ENCODE data around the gene SPSB4.
A peak's percentile ranks its signal among the peaks of the same experiment; 100 is the strongest.
"Not testable (repeated sequence)": the region's sequence is repeated elsewhere in the genome, so short reads cannot be mapped to it uniquely, and the experiment has no call there.

Gene SPSB4

DNA sequence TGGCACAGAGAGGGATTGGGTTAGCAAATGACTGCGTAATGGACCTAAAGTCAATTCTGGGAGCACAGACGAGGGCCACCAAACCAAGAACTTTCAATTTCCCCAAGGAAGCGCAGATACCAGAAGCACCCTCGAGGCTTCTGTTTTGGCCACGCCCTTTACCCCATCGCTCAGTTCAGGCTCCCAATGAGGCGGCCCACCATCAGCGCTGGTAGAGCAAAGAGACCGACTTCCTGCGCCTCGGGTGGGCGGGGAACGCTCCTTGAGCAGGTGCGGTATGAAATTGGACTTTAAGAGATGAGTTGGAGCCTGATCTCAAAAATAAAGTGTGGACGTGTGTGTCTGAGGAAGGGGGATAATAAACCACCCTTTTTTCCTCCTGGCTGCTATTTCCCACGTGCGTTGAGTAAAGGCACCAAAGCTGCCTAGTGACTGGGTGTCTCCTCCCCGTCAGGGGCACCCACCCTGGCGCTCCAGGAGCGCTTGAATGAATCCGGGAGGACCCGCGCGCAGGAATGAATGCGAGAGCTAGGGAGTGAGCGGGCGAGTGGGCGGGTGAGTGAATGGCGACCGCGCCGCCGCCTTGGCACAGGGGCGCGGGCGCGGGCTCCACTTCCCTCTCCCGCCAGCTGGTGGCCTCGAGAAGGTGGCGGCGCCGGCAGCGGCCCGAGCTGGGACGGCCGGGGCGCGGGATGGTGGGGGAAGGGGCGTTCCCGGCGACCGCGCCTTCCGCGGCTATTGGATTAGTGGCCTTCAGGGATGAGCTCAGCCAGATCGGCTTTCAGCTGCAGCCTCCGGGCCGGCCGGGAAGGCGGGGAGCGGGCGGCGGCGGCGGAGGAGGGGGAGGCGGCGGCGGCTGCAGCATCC lies at the start of gene SPSB4:
Gene SPSB4, plus strand, starts transcription at position 772 of the 867 bp plus-strand sequence. CDS start 14,758 bp downstream, outside the sequence.
- DNase-seq (ENCODE audit: low read depth, low spot score) = no peak

DNA sequence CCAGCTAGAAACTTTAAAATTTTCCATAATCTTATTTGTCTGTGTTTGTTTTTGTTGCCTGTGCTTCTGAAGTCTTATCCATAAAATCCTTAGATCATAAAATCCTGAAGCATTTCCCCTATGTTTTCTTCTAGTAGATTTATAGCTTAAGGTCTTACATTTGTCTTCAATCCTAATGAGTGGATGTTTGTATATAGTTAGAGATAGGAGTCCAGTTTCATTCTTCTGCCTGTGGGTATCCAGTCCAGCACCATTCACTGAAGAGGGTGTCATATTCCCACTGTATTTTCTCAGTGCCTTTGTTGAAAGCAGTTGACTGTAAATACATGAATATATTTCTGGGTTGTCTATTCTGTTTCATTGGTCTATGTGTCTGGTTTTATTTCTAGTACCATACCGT lies 44.8 kb upstream of the SPSB4 start:
- no peak for DNase-seq (ENCODE audit: low read depth, low spot score)

DNA sequence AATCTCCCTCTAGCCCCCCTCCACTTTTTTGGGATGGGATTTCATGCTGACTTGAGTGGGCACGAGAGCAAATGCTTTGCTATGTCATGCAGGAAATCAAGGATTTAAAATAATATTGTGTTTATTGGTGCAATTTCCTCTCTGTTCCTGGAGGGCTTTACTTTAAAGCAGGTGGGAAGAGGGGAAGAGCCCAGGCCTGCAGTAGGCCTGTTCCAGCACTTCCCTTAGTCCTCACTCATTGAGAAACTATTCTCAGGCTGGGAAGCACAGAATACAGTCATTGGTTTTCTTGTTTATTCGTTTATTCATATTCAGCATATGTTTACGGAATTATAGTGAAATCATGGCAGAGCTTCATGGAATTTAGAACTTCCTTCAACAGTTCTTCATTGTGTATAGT lies 41.7 kb upstream of the SPSB4 start:
- no peak for DNase-seq (ENCODE audit: low read depth, low spot score)

DNA sequence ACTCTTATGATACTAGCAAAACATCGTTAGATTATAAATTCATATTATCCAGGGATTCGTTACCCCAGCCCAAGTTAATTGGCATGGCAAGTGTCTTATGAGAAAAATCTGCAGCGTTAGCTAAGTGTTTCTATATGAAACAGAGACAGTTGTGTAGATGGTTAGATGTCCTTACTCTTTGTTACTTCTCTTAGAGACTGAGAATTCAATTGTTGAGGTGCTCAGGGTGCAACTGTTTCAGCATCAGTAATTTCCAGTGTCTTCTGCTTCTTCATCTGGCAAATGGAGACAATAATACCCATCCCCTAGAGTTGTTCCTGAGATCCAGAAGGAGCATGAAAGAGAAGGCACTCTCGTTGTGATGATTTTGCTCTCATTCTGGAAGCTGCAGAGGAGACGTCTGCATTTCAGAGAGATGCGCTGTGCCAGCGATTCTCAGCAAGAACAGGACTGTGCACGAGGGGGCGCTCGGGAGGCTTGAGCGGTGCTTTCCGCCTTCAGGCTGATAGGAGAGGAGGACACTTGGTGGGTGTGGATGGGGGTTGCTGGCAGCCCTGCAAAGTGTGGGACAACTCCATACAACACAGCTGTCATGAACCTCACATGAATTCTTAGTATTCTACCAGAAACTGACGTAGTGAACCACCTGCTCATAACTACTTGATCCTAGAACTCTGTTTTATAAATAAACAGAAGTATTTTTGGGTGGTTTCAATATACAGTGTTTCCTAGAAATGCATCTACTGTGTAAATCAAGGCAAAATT lies 39.7 kb upstream of the SPSB4 start:
- peak; percentile 25 for DNase-seq (ENCODE audit: low read depth, low spot score)

DNA sequence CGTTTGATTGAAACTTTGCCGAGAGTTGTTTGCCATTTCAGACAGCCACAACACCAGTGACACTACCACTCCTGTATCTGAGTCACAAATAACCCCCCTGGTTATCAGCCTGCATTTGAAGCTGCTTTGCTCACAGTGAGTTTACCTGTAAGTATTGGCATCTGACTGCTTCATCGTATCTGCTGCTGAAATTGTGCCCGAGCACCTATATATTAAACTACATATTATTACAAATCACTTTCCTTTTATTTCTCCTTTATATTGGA lies 39.2 kb upstream of the SPSB4 start:
- DNase-seq (ENCODE audit: low read depth, low spot score) = no peak

DNA sequence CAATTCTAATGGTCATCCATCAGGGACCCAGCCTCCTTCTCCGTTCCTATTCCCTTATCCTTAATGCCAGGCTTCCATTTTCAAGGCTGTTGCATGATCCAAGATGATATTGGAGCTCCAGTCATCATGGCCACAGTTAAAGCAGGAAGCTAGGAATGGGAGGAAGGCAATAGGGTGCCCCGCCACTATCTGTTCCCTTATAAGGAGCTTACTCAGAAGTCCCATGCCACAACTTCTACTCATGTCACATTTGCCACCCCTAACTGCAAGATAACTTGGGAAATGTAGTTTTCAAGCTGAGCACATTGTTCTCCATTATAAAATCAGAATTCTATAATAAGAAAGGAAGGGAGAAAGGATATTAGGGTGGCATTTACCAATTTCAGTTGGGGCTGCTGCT lies 38.6 kb upstream of the SPSB4 start:
- peak; percentile 33 for DNase-seq (ENCODE audit: low read depth, low spot score)

DNA sequence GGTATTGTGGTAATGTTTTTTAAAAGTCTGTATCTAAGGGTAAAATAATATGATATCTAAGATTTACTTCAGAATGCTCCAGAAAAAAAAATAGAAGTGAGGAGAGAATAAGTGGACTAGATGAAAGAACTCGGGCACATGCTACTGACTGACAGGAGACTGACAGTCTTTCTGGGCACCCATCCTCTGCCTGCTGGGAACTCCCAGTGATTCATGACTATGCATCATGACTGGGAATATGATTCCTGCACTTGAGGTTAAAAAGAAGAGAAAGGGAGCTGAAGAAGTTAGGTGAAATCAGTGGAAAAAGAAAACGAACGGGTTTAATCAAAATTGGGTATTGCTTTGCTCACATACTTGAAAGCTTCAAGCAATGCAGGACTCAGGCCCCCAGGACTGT lies 35.7 kb upstream of the SPSB4 start:
- no peak for DNase-seq (ENCODE audit: low read depth, low spot score)

DNA sequence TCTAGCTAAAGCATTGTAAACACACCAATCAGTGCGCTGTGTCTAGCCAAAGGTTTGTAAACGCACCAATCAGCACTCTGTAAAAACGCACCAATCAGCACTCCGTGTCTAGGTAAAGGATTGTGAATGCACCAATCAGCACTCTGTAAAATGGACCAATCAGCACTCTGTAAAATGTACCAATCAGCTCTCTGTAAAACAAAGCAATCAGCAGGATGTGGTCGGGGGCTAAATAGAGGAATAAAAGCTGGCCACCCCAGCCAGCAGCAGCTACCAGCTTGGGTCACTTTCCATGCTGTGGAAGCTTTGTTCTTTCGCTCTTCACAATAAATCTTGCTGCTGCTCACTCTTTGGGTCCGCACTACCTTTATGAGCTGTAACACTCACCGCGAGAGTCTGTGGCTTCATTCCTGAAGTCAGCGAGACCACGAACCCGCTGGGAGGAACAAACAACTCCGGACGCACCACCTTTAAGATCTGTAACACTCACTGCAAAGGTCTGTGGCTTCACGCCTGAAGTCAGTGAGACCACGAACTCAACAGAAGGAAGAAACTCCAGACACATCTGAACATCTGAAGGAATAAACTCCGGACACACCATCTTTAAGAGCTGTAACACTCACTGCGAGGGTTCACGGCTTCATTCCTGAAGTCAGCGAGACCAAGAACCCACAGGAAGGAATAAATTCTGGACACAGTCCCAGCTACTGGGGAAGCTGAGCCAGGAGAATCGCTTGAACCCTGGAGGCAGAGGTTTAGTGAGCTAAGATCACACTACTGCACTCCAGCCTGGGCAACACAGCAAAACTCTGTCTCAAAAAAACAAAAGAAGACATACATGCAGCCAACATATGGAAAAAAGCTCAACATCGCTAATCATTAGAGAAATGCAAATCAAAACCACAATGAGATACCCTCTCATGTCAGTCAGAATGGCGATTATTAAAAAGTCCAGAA lies 33.5 kb upstream of the SPSB4 start:
- not testable (repeated sequence) for DNase-seq (ENCODE audit: low read depth, low spot score)

DNA sequence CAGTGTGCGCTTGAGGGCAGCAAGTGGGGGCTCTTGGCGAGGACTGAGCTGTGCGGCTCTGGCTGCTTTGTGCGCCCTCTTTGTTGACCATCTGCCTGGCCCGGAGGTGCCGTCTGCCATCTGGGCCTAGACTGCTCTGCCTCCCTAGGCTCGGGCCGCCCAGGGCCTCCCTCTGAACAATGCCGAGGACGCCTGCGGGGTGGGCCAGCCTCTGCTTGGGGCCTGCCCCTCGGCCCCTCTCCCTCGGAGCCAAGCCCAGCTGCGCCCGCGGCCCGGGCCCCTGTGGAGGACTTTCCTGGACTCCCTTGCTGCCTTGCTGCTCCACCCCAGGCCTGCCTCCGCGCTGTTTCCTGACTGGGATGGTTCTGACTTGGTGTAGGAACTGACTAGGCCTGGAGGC lies 31.9 kb upstream of the SPSB4 start:
- DNase-seq (ENCODE audit: low read depth, low spot score) = no peak

DNA sequence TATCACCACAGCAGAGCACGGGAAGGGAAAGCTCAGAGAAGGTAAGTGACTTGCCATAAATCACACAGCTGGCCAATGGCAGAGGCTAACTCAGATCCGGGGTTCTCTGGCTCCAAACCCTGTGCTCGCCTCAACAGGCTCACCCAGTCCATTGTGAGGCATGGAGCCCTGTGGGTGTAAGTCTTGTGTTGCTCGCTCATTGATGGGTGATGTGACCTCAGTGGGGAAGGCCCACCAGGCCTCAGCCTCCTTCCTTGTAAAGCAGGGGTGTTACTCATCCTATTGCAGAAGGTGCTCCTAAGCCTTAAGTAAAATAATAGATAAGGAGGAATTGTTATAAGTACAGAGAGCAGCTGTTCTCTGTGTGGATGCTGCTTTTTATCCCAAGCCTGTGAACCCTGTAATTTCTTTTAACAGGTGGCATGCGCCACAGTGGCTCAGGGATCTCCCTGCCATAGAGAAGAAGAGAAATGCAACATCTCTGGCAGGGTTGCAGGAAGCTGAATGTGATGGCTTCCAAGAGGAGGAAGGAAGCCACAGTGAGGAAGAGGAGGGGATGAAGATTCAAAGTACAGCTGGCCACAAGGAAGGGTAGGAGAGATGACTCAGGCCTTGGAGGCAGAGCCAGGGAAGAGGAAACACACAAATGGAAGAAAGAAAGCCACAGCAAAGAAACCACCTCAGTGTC lies 30.9 kb upstream of the SPSB4 start:
- DNase-seq (ENCODE audit: low read depth, low spot score) = no peak

DNA sequence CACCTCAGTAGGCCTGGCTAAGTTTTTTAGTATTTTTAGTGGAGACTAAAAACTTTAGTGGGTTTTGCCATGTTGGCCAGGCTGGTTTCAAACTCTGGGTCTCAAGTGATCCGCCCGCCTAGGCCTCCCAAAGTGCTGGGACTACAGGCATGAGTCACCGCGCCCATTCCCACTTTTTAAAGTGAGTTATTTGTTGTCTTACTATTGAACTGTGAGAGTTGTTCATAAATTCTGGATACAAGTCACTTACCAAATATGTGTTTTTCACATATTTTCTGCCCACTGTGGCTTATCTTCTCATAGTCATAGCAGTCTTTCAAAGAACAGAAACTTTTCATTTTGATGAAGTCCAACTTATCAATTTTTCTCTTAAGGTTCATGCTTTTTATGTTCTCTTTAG lies 29.9 kb upstream of the SPSB4 start:
- no peak for DNase-seq (ENCODE audit: low read depth, low spot score)

DNA sequence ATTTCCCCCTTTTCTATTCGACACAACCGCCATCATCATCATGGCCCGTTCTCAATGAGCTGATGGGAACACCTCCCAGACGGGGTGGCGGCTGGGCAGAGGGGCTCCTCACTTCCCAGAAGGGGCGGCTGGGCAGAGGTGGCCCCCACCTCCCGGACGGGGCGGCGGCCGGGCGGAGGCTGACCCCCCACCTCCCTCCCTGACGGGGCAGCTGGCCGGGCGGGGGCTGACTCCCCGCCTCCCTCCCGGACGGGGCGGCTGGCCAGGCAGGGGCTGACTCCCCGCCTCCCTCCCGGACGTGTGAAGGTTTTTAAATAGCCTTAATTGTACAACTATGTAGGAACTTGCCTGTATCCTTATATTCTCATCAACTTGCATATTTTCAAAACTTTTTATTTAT lies 20.9 kb upstream of the SPSB4 start:
- no peak for DNase-seq (ENCODE audit: low read depth, low spot score)

DNA sequence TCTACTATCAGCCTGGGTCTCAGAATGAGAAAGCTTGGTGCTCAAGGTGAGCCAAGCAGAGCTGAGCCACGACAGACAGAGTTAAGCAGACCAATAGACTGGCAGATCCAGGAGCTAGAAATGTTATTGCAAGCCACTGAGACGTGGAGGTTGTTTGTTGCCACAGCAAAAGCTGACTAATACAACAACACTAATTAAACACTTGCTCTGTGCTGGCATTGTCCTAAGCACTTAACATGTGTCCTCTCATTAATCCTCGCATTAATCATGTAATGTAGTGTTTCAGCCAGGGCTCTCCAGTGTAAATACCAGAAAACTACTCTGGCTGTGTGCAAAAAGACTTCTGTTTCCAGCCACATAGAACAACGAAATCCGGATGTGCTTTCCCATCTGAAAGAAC lies 11.6 kb upstream of the SPSB4 start:
- DNase-seq (ENCODE audit: low read depth, low spot score) = no peak

DNA sequence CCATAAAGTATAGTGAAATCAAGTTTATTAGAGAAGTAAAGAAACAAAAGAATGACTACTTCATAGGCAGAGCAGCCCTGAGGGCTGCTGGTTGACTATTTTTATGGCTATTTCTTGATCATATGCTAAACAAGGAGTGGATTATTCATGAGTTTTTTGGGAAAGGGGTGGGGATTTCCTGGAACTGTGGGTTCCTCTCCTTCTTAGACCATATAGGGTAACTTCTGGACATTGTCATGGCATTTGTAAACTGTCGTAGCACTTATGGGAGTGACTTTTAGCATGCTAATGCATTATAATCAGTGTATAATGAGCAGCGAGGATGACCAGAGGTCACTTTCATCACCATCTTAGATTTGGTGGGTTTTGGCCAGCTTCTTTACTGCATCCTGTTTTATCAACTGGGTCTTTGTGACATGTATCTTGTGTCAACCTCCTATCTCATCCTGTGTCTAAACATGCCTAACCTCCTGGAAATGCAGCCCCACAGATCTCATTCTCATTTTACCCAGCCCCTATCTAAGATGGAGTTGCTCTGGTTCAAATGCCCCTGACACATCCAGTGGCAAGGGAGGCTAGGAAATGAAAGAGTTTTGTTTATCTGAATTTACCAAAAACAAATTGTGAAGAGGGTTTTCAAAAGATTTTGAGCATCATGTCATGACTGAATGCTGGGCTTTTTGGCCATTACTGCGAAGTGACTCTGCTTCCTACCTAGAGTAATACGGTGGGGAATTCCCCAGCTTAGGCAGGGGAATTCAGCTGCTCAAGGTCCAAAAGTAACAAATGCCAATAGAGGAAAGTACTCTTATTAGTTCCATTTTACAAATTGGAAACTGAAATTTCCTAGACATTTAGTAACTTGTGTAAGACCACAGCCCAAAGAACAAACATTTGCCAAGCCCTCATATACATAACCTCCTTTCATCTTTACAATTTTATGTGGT lies 6.2 kb upstream of the SPSB4 start:
- DNase-seq (ENCODE audit: low read depth, low spot score) = no peak

DNA sequence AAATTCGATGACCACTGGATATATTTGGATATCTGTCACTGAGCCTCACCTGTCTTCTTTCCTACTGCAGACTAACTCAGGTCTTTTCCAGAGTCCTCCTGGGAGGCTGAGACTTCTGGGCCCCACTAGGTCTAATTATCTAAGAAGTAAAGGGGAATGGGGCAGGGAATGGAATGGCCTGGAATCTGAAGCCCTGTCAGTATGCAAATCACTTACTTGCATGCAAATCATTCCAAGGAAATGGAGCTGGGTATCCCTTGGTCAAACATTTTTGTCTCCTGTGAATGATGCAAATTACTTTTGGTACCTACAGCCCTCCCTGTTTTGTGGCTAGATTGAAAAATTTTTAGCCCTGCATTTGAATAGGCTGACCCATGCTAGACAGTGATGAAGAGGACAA lies 5.3 kb upstream of the SPSB4 start:
- DNase-seq (ENCODE audit: low read depth, low spot score) = no peak

DNA sequence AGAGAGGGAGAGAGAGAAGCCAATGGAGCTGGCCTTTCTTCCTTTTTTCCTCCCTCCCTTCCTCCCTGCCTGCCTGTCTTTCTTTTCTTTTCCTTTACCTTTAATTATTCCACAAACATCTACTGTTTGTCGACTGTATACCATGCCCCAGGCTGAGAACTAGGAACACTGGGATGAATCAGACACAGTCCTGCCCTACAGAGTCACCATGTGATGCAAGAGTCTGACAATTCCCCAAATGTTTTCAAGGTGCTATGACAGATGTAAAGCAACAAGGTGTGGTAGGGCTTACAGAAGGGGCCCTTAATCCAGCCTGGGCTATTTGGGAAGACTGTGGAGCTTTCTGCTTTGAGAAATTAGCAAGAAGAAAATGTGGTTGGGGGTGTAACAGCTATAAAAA lies 4.0 kb upstream of the SPSB4 start:
- DNase-seq (ENCODE audit: low read depth, low spot score) = no peak

DNA sequence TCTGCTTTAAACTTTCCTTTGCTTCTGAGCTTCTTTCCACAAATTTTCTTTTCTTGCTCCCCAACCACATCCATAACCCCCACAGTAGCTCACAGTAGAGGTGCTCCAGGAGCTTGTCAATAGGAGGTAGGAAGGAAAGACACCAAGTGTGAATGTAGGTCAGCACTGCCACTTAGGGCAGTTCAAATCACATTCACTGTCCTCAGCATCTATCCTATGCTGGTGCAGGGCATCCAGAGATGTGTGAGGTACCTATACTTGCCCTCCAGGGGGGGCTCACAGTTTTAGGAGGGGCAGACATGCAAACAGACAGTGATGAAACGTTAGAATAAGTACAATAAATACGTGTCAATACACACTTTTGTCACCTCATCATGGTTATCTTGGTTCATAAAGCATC lies 1.5 kb upstream of the SPSB4 start:
- no peak for DNase-seq (ENCODE audit: low read depth, low spot score)

DNA sequence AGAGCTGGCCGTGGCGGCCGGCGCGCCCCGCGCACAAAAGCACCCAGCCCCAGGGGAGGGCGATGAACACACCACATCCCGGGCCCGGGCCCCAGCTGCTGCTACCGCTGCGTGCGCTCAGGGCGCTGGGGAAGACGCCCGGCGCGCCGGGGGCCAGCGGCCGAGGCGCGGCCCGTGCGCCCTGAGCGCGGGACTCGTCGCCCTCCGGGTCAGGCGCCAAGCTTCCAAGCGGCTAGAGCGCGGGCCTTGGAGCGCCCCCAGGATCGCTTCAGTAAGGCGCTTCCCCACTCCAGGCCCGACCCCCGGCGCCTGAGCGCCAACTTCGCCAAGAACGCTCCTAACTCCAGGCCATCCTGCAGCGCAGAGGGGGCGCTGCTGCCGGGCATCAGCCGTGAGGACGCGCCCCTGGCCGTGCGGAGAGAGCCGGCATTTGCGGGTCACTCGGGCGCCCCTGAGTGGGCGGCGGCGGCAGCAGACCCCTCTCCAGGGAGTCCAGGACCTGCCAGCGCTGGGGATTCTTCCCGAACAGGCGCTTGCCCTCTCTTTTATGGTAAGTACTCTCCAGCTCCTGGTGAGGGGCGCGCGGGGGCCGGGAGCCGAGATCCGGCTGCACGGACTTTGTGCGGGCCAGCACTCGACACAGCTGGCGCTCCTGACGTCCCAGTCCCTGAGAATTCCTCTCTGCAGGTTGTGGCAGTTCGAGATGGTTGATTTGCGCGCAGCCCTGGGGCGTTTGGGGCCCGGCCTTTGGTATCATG lies 475 bp downstream of the SPSB4 start:
- no peak for DNase-seq (ENCODE audit: low read depth, low spot score)

DNA sequence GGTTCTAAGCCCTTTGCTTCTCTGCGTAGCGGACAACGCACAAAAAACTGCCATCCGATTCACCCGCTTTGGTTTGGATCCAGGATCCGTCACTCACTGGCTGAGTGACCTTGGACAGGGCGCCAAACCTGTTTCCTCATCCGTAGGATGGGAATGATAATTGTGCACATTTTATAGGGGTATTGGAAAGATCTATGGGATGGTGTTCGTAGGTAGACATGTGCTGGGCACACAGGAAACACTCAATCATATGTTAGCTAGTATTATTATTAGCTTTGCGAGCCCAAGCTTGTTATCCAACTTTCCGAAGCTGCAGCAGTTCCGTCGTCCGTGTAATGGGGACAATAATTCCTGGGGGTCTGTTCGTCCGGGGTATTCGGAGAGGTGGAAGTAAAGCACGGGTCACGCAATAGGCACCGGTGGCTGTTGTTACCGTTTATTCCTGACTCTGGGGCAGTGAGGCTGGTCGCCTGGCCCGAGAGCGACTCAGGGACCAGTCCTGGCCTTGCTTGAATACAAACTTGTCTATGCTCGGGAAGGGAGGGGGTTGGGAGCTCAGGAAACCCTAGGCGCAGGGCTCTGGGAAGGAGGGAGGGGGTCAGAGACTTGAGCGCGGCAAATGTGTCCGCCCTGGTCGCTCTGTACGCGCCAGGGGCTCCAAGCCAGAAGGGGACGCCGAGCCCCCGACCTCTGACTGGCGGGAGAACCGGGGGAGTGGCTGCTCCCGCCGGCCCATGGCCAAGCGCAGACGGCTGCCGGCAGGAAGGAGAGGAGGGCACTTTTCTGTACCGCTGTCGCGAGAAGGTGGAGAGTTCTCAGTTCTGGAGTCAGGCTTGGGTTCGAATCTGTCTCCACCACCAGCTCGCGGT lies 1.3 kb downstream of the SPSB4 start:
- no peak for DNase-seq (ENCODE audit: low read depth, low spot score)
